HG03342 (cell line): ENCODE measurements around the gene PXDN.
"Not testable (repeated sequence)": the region's sequence is repeated elsewhere in the genome, so short reads cannot be mapped to it uniquely, and the experiment has no call there.

ENCODE experiments used
- ATAC-seq: cut with Tn5 transposase; IDR thresholded peaks from one replicate; pipeline ENCODE4 v1.9.1; 2021; ENCODE audit warnings: mild to moderate bottlenecking, moderate library complexity; ENCODE audit not compliant: unreplicated experiment

The PXDN gene

DNA sequence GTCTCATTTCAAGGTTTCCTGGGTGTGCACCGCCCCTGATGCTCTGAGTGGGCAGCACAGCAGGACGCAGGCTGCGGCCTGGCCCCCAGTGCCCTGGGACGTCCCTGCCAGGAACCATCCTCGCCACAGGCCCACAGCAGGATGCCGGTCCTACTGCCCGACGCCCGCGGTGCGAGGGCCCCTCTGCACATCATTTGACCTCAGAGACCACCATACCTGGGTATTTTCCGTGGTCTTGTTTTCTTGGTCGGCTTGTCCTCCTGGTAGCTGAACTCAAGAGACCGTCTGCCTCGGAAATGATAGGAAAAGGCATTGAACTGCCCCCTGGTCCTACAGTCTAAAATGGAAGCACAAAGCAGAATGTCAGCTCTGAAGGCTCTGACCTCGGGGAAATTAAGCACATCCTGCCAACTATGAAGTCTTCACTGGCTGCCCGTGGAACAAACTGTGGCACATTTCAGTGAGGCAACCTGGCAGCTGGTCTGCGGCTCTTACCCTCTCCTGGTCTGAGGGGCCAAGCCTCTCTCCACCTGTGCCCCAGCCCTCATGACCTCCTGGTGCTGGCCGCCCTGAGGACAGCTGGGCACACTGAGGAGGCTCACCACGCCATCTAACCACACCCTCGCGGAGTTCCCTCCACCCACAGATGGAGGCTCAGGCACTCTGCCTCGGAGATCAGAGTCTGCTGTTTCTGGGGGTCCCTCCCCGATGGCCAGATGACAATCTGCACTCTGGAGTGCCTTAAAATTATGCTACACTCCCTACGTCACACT is 105.0 kb downstream of the PXDN start:
- no peak for ATAC-seq

DNA sequence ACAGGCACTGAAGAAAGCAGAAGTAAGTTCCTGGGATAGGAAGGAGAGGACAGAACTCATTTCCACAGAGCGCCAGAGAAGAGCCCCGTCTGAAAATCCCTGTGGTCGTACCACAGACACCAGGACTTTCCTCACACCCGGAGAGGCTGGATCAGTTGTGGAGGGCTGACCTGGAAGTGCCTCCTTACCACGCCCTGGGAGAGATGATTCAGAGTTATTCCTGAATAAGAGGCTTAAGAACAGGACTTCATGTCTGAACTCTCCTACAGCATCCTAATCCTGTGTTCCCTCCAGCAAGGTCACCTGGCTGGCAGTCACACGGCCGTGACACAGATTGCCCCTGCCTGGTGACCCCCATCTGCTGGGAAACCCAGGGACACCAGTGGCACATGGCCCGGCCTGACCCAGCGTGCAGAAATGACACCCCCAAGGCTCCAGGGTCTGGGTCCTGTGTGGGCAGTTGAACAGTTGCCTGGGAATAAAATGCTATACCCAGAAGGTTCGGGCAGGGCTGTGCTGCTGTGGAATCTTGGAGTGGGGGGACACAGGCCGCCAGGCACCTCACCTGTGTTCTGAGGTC is 105.9 kb downstream of the PXDN start:
- no peak for ATAC-seq

DNA sequence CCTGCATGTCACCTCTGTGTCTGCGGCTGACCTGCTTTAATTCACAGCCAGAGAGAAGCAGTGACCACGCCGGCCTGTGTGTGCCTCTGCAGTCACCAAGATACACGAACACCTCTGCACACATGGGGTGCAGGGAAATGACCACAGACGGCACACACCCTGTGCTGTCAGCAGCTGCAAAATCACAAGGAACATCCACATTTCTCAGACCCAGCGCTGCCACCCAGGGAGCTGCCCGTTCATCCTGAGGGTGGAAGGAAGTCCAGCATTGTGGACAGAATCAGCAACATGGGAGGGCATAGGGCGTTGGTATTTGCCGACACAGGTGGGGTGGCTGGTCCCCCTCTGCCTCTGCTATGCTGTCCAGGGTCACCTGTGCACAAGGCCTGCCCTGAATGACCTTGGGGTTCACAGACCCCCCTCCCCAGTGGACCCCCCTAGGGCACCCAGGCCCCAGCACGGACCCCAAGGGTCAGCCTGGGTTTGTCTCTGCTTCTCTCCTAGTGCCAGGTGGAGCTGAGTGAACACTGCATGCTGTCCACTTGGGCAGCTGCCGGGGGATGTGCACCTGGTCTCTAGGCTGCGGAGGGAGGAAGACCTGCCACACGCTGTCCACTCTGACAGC is 107.4 kb downstream of the PXDN start:
- no peak for ATAC-seq

DNA sequence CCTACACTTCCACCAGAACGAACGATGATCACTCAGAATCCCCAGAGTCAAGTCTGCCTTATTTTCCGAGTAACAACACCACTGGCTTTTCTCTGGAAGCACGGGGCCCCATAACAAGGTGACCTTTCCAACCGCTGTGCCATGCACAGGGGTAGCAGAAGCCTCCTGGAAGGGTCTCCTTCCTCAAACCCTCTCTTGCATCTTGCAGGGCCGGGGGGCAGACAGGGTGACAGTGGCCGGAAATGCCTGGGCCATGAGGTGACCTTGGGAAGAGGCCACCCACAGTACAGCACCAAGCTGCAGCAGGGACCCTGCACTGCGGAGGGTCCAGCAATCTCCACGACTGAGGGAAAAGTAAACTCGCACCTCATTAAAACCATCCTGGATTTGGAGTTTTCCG is 108.5 kb downstream of the PXDN start:
- ATAC-seq, result no peak

DNA sequence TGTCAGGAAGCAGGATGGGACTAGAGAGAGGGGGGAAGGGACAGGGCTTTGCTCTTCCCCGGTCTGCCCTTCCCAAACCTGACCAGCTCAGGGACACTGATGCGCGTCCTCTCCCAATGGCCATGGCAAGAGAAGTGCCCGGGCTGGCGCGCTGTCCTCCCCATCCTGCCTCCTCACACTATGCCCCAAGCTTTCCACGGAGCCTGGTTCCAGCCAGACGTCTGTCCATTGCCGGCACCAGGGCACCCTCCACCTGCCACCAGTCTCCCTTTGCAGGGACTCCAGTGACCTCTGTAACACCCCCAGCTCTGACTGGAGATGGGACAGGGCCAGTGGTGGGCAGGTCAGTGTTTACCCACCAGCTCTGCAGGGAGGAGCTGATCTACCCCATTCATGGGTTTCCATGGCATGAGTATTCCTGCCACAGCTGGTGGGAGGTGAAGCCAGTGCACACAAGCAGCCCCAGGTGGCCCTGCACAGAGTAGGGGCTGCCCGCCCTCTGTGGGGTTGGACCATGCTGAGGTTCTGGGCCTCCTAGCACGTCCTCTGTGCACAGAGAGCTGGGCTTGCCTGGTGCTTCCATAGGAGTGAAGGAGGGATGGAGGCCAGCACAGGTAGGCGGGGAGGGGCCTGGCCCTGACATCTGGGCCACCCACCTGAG is 109.5 kb downstream of the PXDN start:
- ATAC-seq, result no peak

DNA sequence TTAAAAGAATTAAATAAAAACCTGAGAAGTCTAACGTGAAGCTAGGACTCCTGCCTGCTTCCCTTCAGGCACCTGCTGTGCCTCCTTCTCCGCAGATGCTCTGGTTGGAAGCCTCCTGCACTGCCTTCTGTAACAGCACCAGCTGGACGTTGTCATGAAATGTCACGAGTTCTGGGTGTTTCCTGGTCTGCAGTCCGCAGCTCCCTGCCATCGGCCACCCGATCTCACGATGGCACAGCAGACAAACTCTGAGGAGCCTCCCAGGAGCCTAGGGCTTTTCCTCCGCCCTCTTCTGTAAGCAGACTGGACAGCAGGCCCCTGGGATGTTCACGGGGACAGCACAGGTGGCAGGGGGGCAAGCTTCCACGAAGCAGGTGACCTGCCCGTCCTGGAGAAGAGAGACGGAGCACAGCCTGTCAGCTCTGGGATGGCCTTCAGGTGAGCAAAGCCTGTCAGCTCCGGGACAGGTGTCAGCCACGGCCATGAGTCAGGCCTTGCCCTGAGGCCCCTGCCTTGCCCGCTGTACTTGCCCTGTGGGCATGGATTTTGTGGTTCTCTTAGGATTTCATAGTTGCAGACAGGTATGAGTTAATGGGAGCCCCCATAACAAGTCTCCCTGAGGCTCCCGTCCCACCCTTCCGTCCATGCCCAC is 110.3 kb downstream of the PXDN start:
- no peak for ATAC-seq

DNA sequence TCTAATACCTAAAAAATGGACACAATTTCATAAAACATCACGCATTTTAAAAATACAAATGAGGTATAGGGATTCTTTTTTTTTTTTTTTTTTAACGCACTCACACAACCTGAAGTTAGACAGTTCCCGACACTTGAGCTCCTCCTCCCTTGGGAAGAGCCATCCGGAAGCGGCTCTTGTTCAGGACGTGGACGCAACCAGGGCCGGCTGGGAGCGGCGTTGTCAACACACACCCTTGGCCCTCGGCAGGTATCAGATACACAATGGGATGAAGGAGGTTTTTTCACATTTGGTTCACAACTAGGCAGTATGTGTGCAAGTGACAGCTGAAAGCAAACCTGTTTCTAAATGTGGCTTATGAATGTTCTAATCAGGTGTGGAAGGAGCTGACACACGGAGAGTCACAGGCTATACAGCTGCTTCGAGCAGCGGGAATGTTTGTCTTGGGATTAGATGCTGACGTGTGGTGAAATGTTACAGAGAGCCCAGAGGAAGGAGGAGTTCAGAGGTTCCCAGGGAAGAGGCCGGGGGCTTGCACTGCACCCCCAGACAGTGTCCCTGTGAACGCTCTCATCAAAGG is 111.1 kb downstream of the PXDN start:
- no peak for ATAC-seq

DNA sequence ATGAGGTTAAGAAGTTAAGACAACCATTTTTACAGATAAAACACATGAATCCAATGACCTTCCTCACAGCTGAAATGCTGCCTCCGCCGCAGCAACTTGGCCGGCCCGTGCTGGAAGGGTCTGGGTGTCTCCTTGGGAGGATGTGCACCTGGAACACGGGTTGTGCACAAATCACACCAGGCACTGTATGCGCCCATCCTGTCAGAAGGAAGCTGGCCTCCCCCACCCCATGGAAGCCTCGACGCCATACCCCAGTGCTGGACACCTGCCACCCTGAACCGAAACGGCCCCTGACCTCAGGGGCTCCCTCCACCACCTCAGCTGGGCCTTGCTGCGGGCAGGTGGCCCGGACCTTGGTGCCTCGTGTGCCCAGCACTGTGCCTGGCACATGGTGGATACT is 111.8 kb downstream of the PXDN start:
- ATAC-seq, result no peak

DNA sequence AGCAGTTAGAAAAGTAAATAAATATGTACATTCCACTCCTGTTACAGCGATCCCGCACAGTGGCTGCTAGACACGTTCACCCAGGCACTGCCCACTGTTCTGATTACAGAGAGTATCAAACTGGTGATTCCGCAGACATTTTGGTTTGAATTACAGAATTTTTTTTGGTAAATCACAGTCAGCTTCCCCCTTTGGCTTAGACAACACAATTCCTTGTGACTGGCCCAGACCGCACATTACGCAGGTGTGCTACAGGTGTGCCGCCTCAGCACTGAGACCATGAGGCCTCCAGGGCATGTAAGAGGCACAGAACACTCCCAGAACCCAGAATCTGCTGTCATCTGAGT is 112.3 kb downstream of the PXDN start:
- ATAC-seq, result no peak

DNA sequence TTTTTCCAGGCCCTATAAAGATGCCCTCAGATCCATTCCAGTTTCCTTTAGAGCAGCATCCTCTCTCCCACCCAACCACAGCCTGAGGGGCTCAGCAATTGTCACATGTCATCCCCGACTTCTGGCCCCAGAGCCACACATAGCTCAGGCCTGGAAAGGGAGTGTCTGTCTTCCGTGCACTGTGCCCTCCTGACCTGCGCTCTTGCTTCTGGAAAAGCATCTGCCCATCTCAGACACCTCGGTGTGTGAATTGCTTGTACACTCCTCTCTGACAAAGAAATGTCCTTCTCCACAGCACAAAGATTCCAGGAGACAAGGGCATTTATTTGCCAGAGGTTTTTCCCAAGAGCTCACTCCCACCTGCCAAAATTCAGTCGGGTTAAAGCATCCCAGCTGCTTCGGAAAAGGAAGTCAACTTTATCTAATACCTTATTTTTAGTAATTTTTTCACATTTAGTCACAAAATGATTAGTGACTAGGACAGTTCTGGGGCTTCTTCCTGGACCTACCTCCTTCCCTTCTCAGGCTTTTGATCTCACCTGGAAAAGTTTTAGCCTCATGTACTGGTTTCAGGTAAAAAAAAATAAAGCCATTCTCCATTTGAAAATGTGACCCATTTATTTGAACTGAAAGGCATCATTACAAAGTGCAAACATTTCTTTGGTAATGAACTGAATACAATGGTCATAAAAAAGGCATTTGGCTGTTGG is 112.9 kb downstream of the PXDN start:
- no peak for ATAC-seq

DNA sequence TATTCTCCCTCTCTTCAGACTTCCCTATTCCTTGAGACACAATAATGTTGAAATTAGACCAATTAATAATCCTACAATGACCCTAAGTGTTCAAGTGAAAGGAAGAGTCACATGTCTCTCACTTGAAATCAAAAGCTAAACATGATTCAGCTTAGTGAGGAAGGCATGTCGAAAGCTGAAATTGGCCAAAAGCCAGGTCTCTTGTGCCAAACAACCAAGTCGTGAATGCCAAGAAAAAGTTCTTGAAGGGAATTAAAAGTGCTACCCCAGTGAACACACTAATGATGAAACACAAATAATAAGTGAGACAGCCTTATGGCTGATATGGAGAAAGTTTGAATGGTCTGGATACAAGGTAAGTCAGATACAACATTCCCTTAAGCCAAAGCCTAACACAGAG is 115.4 kb downstream of the PXDN start:
- ATAC-seq, result no peak

DNA sequence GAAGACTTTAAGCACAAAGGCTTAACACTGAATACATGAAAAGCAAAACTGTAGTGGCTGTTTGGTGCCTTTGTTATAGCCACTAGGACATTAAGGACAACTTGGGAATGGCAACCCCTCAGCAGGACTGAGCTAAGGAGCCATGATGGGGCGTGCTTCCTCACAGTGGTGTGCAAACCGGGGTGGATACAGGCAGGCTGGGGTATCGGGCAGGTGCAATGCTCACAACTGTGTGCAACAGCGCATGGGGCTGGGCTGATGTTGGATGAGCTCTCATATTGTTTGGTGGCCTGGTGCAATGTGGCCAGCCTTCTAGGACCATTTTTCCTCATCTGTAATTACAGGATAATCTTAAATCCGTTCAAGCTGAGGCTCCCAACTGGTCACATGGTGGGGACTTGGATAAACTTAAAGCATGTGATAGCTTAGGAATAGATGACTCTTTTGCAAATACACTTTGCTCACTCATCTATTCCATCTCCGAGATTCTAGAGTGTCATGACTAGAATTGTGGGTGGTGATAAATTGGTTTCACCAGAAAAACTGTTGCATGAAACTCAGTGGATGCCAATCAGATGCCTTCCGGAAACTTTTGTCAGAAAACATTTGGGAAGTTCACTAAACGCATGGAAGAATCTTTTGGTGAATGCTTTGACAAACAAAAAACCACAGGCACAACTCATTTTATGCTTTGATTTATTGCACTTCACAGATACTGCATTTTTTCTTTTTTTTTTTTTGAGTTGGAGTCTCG is 116.5 kb downstream of the PXDN start:
- no peak for ATAC-seq

DNA sequence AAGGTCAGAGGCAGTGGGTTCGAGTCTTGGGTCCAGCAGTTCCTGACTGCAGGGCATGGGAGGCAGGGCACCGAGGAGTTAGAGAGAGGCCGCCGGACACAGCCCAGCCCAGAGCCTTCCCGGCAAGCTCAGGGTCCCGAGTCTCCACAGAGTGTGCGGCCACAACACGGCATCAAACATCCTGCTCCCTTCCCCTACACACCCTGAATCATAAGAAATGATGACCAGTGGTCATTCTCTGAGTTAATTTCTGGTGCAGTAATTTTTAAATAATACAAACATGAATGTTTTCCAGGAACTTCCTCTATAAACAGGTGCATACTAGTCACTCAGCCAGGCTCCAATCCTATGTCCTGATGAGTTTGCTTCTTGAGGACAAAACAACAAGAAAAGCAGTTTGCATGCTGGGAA is 118.0 kb downstream of the PXDN start:
- ATAC-seq, result no peak

DNA sequence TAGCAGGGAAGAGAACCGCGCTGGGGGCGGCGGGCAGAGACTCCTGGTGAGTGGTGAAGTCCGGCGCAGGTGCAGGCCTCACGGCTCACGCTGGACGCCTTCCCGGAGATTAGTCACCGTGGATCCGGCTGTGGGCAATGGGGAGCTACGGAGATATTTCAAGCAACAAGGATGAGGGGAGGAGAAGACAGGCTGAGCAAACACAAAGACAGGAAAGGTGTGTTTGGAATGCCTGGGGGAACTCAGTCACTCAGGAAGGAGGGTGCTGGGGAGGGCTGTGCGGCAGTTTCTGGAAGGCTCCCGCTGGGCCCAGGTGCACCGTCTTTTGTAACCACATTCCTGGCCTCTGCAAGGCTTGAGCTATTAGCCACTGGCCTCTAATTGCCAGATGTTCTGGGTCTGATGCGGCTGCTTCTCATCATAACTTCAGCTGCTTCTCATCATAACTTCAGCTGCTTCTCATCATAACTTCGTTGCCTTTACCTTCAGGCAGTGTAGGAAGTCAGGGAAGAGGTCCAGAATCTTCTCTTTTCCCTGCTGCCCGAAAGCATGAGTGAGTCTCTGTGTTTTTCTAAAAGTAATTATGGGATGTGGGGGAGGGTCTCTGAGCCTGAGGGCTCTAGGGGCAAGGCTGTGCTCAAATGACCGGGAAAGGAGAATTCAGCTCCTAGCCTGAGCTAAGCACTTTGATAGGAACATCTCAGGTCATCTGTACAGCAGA is 118.9 kb downstream of the PXDN start:
- ATAC-seq, result no peak

DNA sequence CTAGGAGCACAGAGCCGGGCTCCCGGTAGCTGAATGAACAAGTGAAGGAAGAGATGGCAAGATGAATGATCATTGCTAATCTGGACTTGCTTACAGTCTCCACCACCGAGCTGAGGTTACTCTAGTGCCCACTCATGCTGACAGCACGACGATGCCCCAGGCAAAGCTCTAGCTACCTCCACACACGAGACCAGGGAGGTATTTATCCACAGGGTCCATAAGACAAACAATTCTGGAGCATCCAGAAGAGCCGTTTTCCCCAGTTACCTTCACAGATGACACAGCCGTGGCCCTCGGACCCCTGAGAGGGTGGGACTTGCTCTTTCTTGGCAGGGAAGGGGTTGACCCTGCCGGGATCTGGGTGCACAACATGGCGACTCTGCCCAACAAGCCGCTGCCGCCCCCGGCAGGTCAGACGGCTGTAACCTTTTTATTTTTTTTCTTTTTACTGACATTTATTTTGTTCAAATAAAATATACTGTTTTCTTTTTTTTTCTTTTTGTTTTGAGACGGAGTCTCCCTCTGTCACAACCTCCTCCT is 120.3 kb downstream of the PXDN start:
- no peak for ATAC-seq

DNA sequence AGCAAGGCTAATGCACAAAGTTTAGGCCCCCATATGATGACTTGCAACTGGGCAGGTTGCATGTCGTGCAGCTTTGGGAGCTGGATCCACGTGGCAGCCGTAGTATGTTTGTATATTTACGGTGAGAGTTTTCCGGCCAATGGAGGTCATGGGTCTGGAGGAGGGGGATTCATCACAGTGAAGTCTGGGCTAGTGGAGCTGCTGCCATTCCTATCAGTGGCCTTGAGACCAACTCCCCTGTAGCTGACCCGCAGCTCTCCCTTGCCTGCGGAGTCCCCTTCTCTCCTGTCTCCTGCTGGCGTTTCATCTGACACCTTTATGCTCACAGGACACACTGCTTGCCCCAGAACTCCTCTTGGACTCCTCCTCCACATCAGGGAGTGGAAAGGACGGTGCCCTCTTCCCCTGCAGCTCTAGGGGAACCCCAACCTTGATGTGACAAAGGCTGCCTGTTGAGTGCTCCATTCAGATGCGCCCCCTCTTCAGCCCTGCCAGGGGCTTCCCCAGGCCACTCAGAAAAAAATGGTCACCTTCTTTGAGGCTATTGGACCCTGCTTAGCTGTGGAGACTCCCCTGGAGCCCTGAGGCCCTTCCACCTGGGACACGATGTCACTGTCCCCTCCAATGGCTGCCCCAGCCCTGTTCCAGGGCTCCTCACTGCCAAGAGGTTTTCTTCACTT is 121.7 kb downstream of the PXDN start:
- no peak for ATAC-seq

DNA sequence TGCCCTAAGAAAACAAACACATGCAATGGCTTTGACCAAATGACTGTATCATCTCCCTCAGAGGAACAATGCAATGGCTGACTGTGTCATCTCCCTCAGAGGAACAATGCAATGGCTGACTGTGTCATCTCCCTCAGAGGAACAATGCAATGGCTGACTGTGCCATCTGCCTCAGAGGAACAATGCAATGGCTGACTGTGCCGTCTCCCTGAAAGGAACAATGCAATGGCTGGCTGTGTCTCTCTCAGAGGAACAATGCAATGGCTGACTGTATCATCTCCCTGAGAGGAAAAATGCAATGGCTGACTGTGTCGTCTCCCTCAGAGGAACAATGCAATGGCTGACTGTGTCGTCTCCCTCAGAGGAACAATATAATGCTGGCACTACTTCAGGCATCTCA is 122.3 kb downstream of the PXDN start:
- ATAC-seq, result not testable (repeated sequence)

DNA sequence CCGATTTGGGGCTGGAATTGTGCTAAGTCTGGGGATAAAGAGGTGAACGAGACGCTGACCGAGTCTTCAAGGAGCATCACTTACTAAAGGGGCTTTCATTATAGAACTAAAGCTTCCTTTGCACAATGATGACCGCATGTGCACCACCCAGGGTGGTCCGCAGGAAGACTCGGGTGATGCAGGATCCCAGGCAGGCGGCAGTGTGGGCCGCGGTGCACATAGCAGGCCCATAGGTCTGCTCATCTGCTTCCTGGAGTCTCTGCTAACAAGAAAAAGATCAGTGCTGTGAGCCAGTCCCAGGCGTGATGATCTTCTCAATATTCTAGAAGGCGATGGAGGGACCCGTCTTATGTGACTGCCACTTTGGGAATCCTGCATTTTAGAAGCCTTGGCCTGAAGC is 122.8 kb downstream of the PXDN start:
- ATAC-seq, result no peak
